ENCODE data around the gene PLSCR4. TPM values are rescaled to one million over a fixed set of nuclear protein-coding genes. Genes with fewer than 3 reads are reported as not detected.
A peak's percentile ranks its signal among the peaks of the same experiment; 100 is the strongest.

PLSCR4 gene
- total RNA-seq, 1 donor from 2014 or later = 1.1 TPM

GRCh38 chr3:146218880-146219866 lies 31.7 kb downstream of the PLSCR4 start:
- H3K27me3 ChIP-seq (ENCODE audit: insufficient read depth, low read length) = no peaks in the 10 kb centered on the region
- TF ChIP-seq EZH2 (IDR thresholded peaks at IDR 0.05; ENCODE audit: insufficient read depth, low read length) (no peak), CTCF (IDR thresholded peaks at IDR 0.05; ENCODE audit: insufficient read depth, low read depth, low read length) (peak; percentile 61)
- H4K20me1 ChIP-seq (ENCODE audit: insufficient read depth, low read length) = no peaks in the 10 kb centered on the region
- H3K4me3 Mint-ChIP-seq (ENCODE audit: unreplicated experiment) = no peak overlapping the region
- H3K4me2 ChIP-seq (ENCODE audit: low read length) = no peak overlapping the region
- H3K36me3 ChIP-seq (ENCODE audit: insufficient read depth, low read length) = no peaks in the 10 kb centered on the region
- no peak overlapping the region for H3K27ac Mint-ChIP-seq (ENCODE audit: unreplicated experiment)
- no peaks in the 10 kb centered on the region for H3K79me2 ChIP-seq (ENCODE audit: insufficient read depth, low read length)
- H3K4me3 ChIP-seq (ENCODE audit: insufficient read depth, low read depth, low read length) = no peak overlapping the region
- no peaks in the 10 kb centered on the region for H3K27me3 Mint-ChIP-seq (ENCODE audit: low read depth, unreplicated experiment)
- no peak for DNase-seq (ENCODE audit: low read depth)
- H2AFZ ChIP-seq (ENCODE audit: low read depth, low read length) = no peak overlapping the region
- peaks cover 18% of the 10 kb centered on the region for H3K4me1 Mint-ChIP-seq (ENCODE audit: low read depth, unreplicated experiment)
- H3K36me3 Mint-ChIP-seq (ENCODE audit: low read depth, unreplicated experiment) = no peaks in the 10 kb centered on the region
- H3K9me3 ChIP-seq (ENCODE audit: insufficient read depth, low read depth, low read length) = no peaks in the 10 kb centered on the region
- H3K27ac ChIP-seq (ENCODE audit: low read depth, low read length) = no peak overlapping the region
- FAIRE-seq = peak; percentile 58
- no peak overlapping the region for H3K9ac ChIP-seq (ENCODE audit: low read length)
- no peaks in the 10 kb centered on the region for H3K9me3 Mint-ChIP-seq (ENCODE audit: unreplicated experiment)
- peaks cover 14% of the 10 kb centered on the region for H3K4me1 ChIP-seq (ENCODE audit: insufficient read depth, low read length)

GRCh38 chr3:146217324-146217723 lies 33.6 kb downstream of the PLSCR4 start:
- Histone ChIP-seq H3K79me2 (ENCODE audit: insufficient read depth, low read length) (no peaks in the 10 kb centered on the region), H3K27me3 (ENCODE audit: insufficient read depth, low read length) (no peaks in the 10 kb centered on the region), H3K27ac (ENCODE audit: low read depth, low read length) (no peak overlapping the region), H3K4me2 (ENCODE audit: low read length) (no peak overlapping the region), H3K36me3 (ENCODE audit: insufficient read depth, low read length) (no peaks in the 10 kb centered on the region), H3K4me3 (ENCODE audit: insufficient read depth, low read depth, low read length) (no peak overlapping the region), H2AFZ (ENCODE audit: low read depth, low read length) (no peak overlapping the region), H3K9ac (ENCODE audit: low read length) (no peak overlapping the region), H3K9me3 (ENCODE audit: insufficient read depth, low read depth, low read length) (no peaks in the 10 kb centered on the region), H3K4me1 (ENCODE audit: insufficient read depth, low read length) (peaks cover 7% of the 10 kb centered on the region), H4K20me1 (ENCODE audit: insufficient read depth, low read length) (no peaks in the 10 kb centered on the region)
- H3K4me1 Mint-ChIP-seq (ENCODE audit: low read depth, unreplicated experiment) = peaks cover 14% of the 10 kb centered on the region
- H3K9me3 Mint-ChIP-seq (ENCODE audit: unreplicated experiment) = no peaks in the 10 kb centered on the region
- DNase-seq (ENCODE audit: low read depth) (no peak), FAIRE-seq (no peak)
- H3K4me3 Mint-ChIP-seq (ENCODE audit: unreplicated experiment) = no peak overlapping the region
- no peaks in the 10 kb centered on the region for H3K36me3 Mint-ChIP-seq (ENCODE audit: low read depth, unreplicated experiment)
- no peak overlapping the region for H3K27ac Mint-ChIP-seq (ENCODE audit: unreplicated experiment)
- H3K27me3 Mint-ChIP-seq (ENCODE audit: low read depth, unreplicated experiment) = no peaks in the 10 kb centered on the region
- no peak for TF ChIP-seq CTCF (IDR thresholded peaks at IDR 0.05; ENCODE audit: insufficient read depth, low read depth, low read length)

GRCh38 chr3:146214493-146214892 lies 36.4 kb downstream of the PLSCR4 start:
- no peaks in the 10 kb centered on the region for H3K79me2 ChIP-seq (ENCODE audit: insufficient read depth, low read length)
- DNase-seq (ENCODE audit: low read depth) (no peak), FAIRE-seq (no peak)
- H3K4me3 ChIP-seq (ENCODE audit: insufficient read depth, low read depth, low read length) = no peak overlapping the region
- H3K9me3 Mint-ChIP-seq (ENCODE audit: unreplicated experiment) = no peaks in the 10 kb centered on the region
- H3K4me1 Mint-ChIP-seq (ENCODE audit: low read depth, unreplicated experiment) = peaks cover 9% of the 10 kb centered on the region
- no peaks in the 10 kb centered on the region for H3K36me3 Mint-ChIP-seq (ENCODE audit: low read depth, unreplicated experiment)
- H4K20me1 ChIP-seq (ENCODE audit: insufficient read depth, low read length) = no peaks in the 10 kb centered on the region
- no peaks in the 10 kb centered on the region for H3K36me3 ChIP-seq (ENCODE audit: insufficient read depth, low read length)
- H3K4me3 Mint-ChIP-seq (ENCODE audit: unreplicated experiment) = no peak overlapping the region
- H3K9ac ChIP-seq (ENCODE audit: low read length) = no peak overlapping the region
- no peak overlapping the region for H3K27ac Mint-ChIP-seq (ENCODE audit: unreplicated experiment)
- no peak overlapping the region for H2AFZ ChIP-seq (ENCODE audit: low read depth, low read length)
- no peak for TF ChIP-seq EZH2 (IDR thresholded peaks at IDR 0.05; ENCODE audit: insufficient read depth, low read length)
- no peak for TF ChIP-seq CTCF (IDR thresholded peaks at IDR 0.05; ENCODE audit: insufficient read depth, low read depth, low read length)
- no peaks in the 10 kb centered on the region for H3K27me3 ChIP-seq (ENCODE audit: insufficient read depth, low read length)
- H3K4me2 ChIP-seq (ENCODE audit: low read length) = no peak overlapping the region
- peaks cover 5% of the 10 kb centered on the region for H3K4me1 ChIP-seq (ENCODE audit: insufficient read depth, low read length)
- no peaks in the 10 kb centered on the region for H3K27me3 Mint-ChIP-seq (ENCODE audit: low read depth, unreplicated experiment)
- H3K27ac ChIP-seq (ENCODE audit: low read depth, low read length) = no peak overlapping the region
- H3K9me3 ChIP-seq (ENCODE audit: insufficient read depth, low read depth, low read length) = no peaks in the 10 kb centered on the region

Measured in astrocyte (in vitro differentiated cells and primary cell).